CD14-positive monocyte (primary cell): Measurements from ENCODE around the gene CKAP5. TPM values are rescaled to one million over a fixed set of nuclear protein-coding genes. Genes with fewer than 3 reads are reported as not detected.
"Not testable (repeated sequence)": the region's sequence is repeated elsewhere in the genome, so short reads cannot be mapped to it uniquely, and the experiment has no call there.

ENCODE experiments used
- DNase-seq, 3 donors: peaks; one replicate each; pipeline ENCODE4 v3.0.0-alpha.2; 2011 to 2022
- H2AFZ ChIP-seq: 2 replicates; pipeline ENCODE4 v1.6.0; 2012; ENCODE audit warnings: mild to moderate bottlenecking, low read depth, low read length, inconsistent platforms; ENCODE audit not compliant: insufficient read depth, poor library complexity, severe bottlenecking
- H3K27ac ChIP-seq, 2 donors: 1 replicate in 1 of 2; 2 replicates in 1 of 2; pipeline ENCODE4 v1.5.1; 2012 to 2013; ENCODE audit warnings: low read length in 2 of 2, control low read depth in 1 of 2, inconsistent platforms in 1 of 2, low read depth in 1 of 2, mild to moderate bottlenecking in 1 of 2
- H3K27me3 ChIP-seq, 2 donors: one replicate each; pipeline versions ENCODE4 v1.6.0 to v1.6.1; 2011 to 2013; ENCODE audit warnings: low read length in 2 of 2; ENCODE audit not compliant: control insufficient read depth in 2 of 2, insufficient read depth in 2 of 2
- H3K36me3 ChIP-seq, 2 donors: replicated peaks in 1 of 2; 1 replicate in 1 of 2; 2 replicates in 1 of 2; pipeline versions ENCODE4 v1.5.1 to v1.6.1; 2012 to 2013; ENCODE audit warnings: low read length in 2 of 2, control low read depth in 1 of 2, inconsistent platforms in 1 of 2, mild to moderate bottlenecking in 1 of 2; ENCODE audit not compliant: insufficient read depth in 2 of 2, control insufficient read depth in 1 of 2
- H3K4me1 ChIP-seq, 2 donors: 1 replicate in 1 of 2; 2 replicates in 1 of 2; pipeline versions ENCODE4 v1.5.1 to v1.6.1; 2012 to 2013; ENCODE audit warnings: low read length in 2 of 2, control low read depth in 1 of 2, inconsistent platforms in 1 of 2, mild to moderate bottlenecking in 1 of 2, moderate library complexity in 1 of 2; ENCODE audit not compliant: insufficient read depth in 2 of 2, control insufficient read depth in 1 of 2
- H3K4me2 ChIP-seq: replicated peaks from 2 replicates; pipeline ENCODE3; 2012; ENCODE audit warnings: low read length, moderate library complexity, mild to moderate bottlenecking; ENCODE audit not compliant: poor library complexity, severe bottlenecking; ENCODE audit errors: extremely low read depth
- H3K4me3 ChIP-seq, 3 experiments: fragments of 200-600 bp in 1 of 3; sonication (generic) in 1 of 3; replicated peaks in 1 of 3; 1 replicate in 2 of 3; 2 replicates in 1 of 3; pipeline ENCODE4 v1.5.1; 2011 to 2013; ENCODE audit warnings: low read length in 3 of 3, mild to moderate bottlenecking in 3 of 3, control low read depth in 2 of 3, low read depth in 2 of 3, inconsistent platforms in 1 of 3, moderate library complexity in 1 of 3
- H3K79me2 ChIP-seq: 2 replicates; pipeline ENCODE4 v1.6.0; 2012; ENCODE audit warnings: mild to moderate bottlenecking, control low read depth, inconsistent platforms, low read length, moderate library complexity; ENCODE audit not compliant: insufficient read depth
- H3K9ac ChIP-seq: 2 replicates; pipeline ENCODE4 v1.6.0; 2017; ENCODE audit warnings: low read length, mild to moderate bottlenecking; ENCODE audit not compliant: insufficient read depth, poor library complexity, severe bottlenecking
- H3K9me3 ChIP-seq, 2 donors: replicated peaks in 1 of 2; 1 replicate in 1 of 2; 2 replicates in 1 of 2; pipeline versions ENCODE4 v1.5.1 to v1.6.1; 2012 to 2013; ENCODE audit warnings: low read length in 2 of 2, control low read depth in 1 of 2; ENCODE audit not compliant: control insufficient read depth in 1 of 2, insufficient read depth in 1 of 2
- H4K20me1 ChIP-seq: 2 replicates; pipeline ENCODE4 v1.6.0; 2012; ENCODE audit warnings: mild to moderate bottlenecking, low read length, control low read depth, moderate library complexity; ENCODE audit not compliant: insufficient read depth
- H3K27ac Mint-ChIP-seq, 7 donors: one replicate each; pipeline ENCODE4 v1.8.0; 2020; ENCODE audit warnings: mild to moderate bottlenecking in 7 of 7, mixed read lengths in 7 of 7, moderate library complexity in 6 of 7, inconsistent platforms in 2 of 7
- H3K27me3 Mint-ChIP-seq, 3 donors: one replicate each; pipeline ENCODE4 v1.8.0; 2021 to 2022; ENCODE audit warnings: low read depth in 3 of 3, mild to moderate bottlenecking in 3 of 3, mixed read lengths in 3 of 3, moderate library complexity in 3 of 3, inconsistent platforms in 1 of 3
- H3K36me3 Mint-ChIP-seq, 2 donors: one replicate each; pipeline ENCODE4 v1.8.0; 2020; ENCODE audit warnings: mixed read lengths in 2 of 2, inconsistent platforms in 1 of 2, mild to moderate bottlenecking in 1 of 2
- H3K4me1 Mint-ChIP-seq: one replicate; pipeline ENCODE4 v1.8.0; 2020; ENCODE audit warnings: mild to moderate bottlenecking, mixed read lengths
- H3K4me3 Mint-ChIP-seq, 2 donors: one replicate each; pipeline ENCODE4 v1.8.0; 2020; ENCODE audit warnings: mild to moderate bottlenecking in 2 of 2, mixed read lengths in 2 of 2, moderate library complexity in 1 of 2
- H3K9me3 Mint-ChIP-seq, 7 donors: one replicate each; pipeline ENCODE4 v1.8.0; 2020 to 2022; ENCODE audit warnings: mixed read lengths in 7 of 7, mild to moderate bottlenecking in 6 of 7, moderate library complexity in 6 of 7, inconsistent platforms in 2 of 7
- CTCF ChIP-seq: fragments of 200-600 bp; IDR thresholded peaks from one replicate; pipeline ENCODE4 v1.8.0; 2022; ENCODE audit warnings: antibody characterized with exemption, mild to moderate bottlenecking
- WGBS: methylation state at CpG from one replicate; pipeline ENCODE4 v1.1.5; 2013; ENCODE audit warnings: missing lambda C conversion rate; ENCODE audit not compliant: insufficient coverage; 5-methylcytosine and 5-hydroxymethylcytosine counted together
- intact Hi-C, 2 donors: fragments of 100-400 bp; cut with micrococcal nuclease; formaldehyde crosslinking; loops; one replicate each; pipeline versions ENCODE4 v1.15.0 to v1.15.1; 2023
- polyA plus RNA-seq, 3 donors: library from polyadenylated mRNA; depleted of rRNA in 1 of 3; unstranded in 2 of 3; stranded (reverse) in 1 of 3; fragments of 300-500 nt in 2 of 3; fragments of >200 nt in 1 of 3; fragmentation: Illumina TruSeq in 2 of 3; gene quantifications; 1 replicate in 2 of 3; 2 replicates in 1 of 3; pipeline ENCODE4 v1.2.3, GENCODE V29; 2012 to 2021

The CKAP5 gene
- polyA plus RNA-seq, 3 donors, result 6.4 to 10.2 (median 7.9) TPM

- TF ChIP-seq CTCF, result no peak
- Histone ChIP-seq H4K20me1 (peaks cover 16% of the 10 kb centered on the region), H3K79me2 (no peaks in the 10 kb centered on the region), H3K36me3 (peaks cover 16 to 28% of the 10 kb centered on the region in 2 donors), H3K9me3 (no peaks in the 10 kb centered on the region), H3K9ac (no peak overlapping the region), H3K27me3 (no peaks in the 10 kb centered on the region), H3K4me1 (no peaks in the 10 kb centered on the region), H3K27ac (no peak overlapping the region), H2AFZ (no peak overlapping the region), H3K4me3 (no peak overlapping the region), H3K4me2 (no peak overlapping the region)
- Mint-ChIP-seq H3K9me3 (peaks cover 0 to 5% (median 0%) of the 10 kb centered on the region in 7 donors), H3K4me3 (no peak overlapping the region), H3K27ac (peak overlapping the region in 2 of 7 donors; percentile 40), H3K27me3 (no peaks in the 10 kb centered on the region), H3K36me3 (peaks cover 23 to 35% of the 10 kb centered on the region in 2 donors), H3K4me1 (peaks cover 1% of the 10 kb centered on the region)
- WGBS, result 95% methylated on average over 10 of the region's 10 CpGs
- intact Hi-C loops, result no loop called here
- DNase-seq, result no peak
Observed at GRCh38 chr11:46710821-46711269, 135.2 kb downstream of the CKAP5 start.

- H3K4me3 Mint-ChIP-seq, H3K9me3 ChIP-seq, H3K9me3 Mint-ChIP-seq, H3K4me1 ChIP-seq, H3K4me3 ChIP-seq, H3K27ac Mint-ChIP-seq, H3K27me3 ChIP-seq, H2AFZ ChIP-seq, H3K4me1 Mint-ChIP-seq, H3K4me2 ChIP-seq, H3K27me3 Mint-ChIP-seq, H3K79me2 ChIP-seq, DNase-seq, H3K9ac ChIP-seq, H3K27ac ChIP-seq: not testable (repeated sequence)
- WGBS, result 96% methylated on average over 9 of the region's 9 CpGs
- H3K36me3 ChIP-seq, result peaks cover 31 to 43% of the 10 kb centered on the region in 2 donors
- peaks cover 37 to 50% of the 10 kb centered on the region in 2 donors for H3K36me3 Mint-ChIP-seq
- intact Hi-C loops, result loop anchor here in 1 of 2 donors (10.0 kb wide), 1 partner anchor 465 kb away; the partner anchor contains the start of gene ARFGAP2
- H4K20me1 ChIP-seq, result peaks cover 31% of the 10 kb centered on the region
Observed at GRCh38 chr11:46709351-46709750, 136.7 kb downstream of the CKAP5 start.
